BE2C (cell line): ENCODE measurements around the gene MYEOV.

ENCODE experiments used
- DNase-seq: peaks from one replicate; pipeline ENCODE4 v3.0.0-alpha.2; 2020
- H3K27me3 ChIP-seq: fragments of 250-450 bp; sonication (Bioruptor Pico); 2 replicates; pipeline ENCODE4 v1.5.1; 2020; ENCODE audit warnings: mild to moderate bottlenecking
- H3K36me3 ChIP-seq: fragments of 250-450 bp; sonication (Bioruptor Pico); 2 replicates; pipeline ENCODE4 v1.5.1; 2020; ENCODE audit warnings: mild to moderate bottlenecking
- H3K4me1 ChIP-seq: fragments of 250-450 bp; sonication (Bioruptor Pico); 2 replicates; pipeline ENCODE4 v1.5.1; 2020
- H3K4me3 ChIP-seq: 2 replicates; pipeline ENCODE4 v1.5.1; 2011; ENCODE audit warnings: low read depth, low read length
- H3K9me3 ChIP-seq: fragments of 250-450 bp; sonication (Bioruptor Pico); 2 replicates; pipeline ENCODE4 v1.5.1; 2020
- TF ChIP-seq, protein P1 (sequence below): IDR thresholded peaks from 2 replicates; pipeline ENCODE4 v1.5.1; 2012; ENCODE audit warnings: mild to moderate bottlenecking, low read depth, low read length

Gene MYEOV

GRCh38 chr11:69306821-69307220 is 12.9 kb downstream of the MYEOV start:
- H3K4me1 ChIP-seq = peaks cover 2% of the 10 kb centered on the region; the same call in 1 of the 2 replicates
- no peaks in the 10 kb centered on the region for H3K27me3 ChIP-seq
- TF ChIP-seq, protein P1, sequence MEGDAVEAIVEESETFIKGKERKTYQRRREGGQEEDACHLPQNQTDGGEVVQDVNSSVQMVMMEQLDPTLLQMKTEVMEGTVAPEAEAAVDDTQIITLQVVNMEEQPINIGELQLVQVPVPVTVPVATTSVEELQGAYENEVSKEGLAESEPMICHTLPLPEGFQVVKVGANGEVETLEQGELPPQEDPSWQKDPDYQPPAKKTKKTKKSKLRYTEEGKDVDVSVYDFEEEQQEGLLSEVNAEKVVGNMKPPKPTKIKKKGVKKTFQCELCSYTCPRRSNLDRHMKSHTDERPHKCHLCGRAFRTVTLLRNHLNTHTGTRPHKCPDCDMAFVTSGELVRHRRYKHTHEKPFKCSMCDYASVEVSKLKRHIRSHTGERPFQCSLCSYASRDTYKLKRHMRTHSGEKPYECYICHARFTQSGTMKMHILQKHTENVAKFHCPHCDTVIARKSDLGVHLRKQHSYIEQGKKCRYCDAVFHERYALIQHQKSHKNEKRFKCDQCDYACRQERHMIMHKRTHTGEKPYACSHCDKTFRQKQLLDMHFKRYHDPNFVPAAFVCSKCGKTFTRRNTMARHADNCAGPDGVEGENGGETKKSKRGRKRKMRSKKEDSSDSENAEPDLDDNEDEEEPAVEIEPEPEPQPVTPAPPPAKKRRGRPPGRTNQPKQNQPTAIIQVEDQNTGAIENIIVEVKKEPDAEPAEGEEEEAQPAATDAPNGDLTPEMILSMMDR = no peak
- H3K36me3 ChIP-seq = no peaks in the 10 kb centered on the region
- DNase-seq = no peak
- no peak overlapping the region for H3K4me3 ChIP-seq
- no peaks in the 10 kb centered on the region for H3K9me3 ChIP-seq

GRCh38 chr11:69307421-69307820 is 13.5 kb downstream of the MYEOV start:
- no peaks in the 10 kb centered on the region for H3K9me3 ChIP-seq
- H3K4me1 ChIP-seq = no peaks in the 10 kb centered on the region; the same call in 1 of the 2 replicates

DNA sequence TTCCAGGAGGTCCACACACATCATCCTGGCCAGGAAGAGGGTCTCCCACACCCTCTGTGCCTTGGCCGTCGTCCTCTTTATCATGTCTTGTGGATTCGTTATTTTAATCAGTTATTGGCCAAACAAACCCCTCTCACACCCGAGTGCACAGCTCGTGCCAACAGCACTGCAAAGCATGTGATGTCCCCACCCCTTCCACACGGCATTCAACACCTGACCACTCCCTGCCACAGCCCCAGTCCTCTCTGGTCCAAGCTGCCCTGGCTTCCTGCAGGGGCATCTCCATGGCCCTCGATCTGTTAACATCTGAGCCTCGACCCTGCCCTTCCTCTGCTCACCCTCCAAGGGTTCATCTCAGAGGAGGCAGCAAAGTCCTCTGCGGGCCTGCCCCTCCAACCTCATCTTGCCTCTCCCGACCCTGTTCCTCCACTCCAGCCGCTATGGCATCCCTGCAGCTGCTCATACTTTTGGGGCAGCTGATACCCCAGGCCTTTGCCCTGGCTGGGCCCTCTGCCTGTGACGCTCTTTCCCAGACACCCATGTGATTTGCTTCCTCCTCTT is 14.0 kb downstream of the MYEOV start:
- Histone ChIP-seq H3K36me3 (no peaks in the 10 kb centered on the region), H3K9me3 (no peaks in the 10 kb centered on the region), H3K27me3 (no peaks in the 10 kb centered on the region), H3K4me1 (no peaks in the 10 kb centered on the region), H3K4me3 (no peak overlapping the region)
- no peak for DNase-seq
- TF ChIP-seq, protein P1 = no peak

More at GRCh38 chr11:69307421-69307820, 13.5 kb downstream of the MYEOV start:
- TF ChIP-seq, protein P1 = no peak
- Histone ChIP-seq H3K4me3 (no peak overlapping the region), H3K36me3 (no peaks in the 10 kb centered on the region), H3K27me3 (no peaks in the 10 kb centered on the region)
- no peak for DNase-seq

DNA sequence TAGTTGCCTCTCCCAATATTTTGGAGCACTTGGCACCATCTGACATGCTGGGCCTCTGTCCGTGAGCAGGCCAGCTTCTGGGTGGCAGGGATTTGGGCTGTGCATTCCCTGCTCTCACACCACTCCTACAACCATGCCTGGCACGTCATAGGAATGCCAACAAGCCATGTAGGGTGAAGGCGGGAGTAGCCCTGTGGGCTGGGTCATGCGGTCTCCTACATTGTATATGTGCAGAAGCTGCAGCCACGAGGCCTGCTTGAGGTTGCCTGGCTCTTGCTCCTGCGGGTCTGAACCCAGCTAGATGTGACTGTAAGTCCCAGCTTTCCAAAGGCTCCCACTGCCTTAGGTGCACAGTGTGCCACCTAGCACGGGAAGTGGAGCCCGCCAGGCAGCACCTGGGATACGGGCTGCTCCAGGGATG is 14.5 kb downstream of the MYEOV start:
- no peaks in the 10 kb centered on the region for H3K27me3 ChIP-seq
- TF ChIP-seq, protein P1 = no peak
- no peaks in the 10 kb centered on the region for H3K4me1 ChIP-seq
- H3K9me3 ChIP-seq = no peaks in the 10 kb centered on the region
- H3K4me3 ChIP-seq = no peak overlapping the region
- DNase-seq = no peak
- no peaks in the 10 kb centered on the region for H3K36me3 ChIP-seq

DNA sequence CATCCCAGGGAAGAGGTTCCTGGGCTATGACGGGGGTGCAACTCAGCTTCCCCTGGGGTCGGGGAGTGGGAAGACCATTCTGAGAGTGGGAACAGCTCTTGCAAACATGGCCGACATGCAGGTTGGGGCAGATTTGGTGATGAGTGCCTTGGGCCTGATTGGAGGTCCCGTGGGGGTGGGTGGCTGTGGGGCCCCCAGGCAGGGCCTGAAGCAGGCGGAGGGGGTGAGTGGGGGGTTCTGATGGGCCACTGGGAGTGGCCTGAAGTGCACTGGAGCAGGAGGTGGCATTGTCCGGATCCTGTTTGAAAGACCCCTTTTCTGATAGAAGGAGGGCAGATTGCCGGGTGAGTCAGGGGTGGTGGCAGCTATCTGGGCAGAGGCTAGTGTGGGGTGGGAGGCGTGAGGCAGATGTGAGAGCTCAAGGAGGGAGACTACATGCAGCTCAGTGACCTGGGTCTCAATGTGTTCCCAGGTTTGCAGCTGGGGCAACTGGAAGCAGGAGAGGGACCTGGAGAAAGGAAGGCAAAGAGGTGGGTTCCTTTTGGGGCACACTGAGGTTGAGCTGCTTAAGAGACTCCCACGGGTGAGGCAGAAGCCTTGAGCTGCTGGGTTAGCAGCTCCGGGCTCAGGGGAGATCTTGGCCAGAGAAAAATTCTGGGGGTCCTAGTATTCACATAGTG is 15.1 kb downstream of the MYEOV start:
- Histone ChIP-seq H3K9me3 (no peaks in the 10 kb centered on the region), H3K27me3 (no peaks in the 10 kb centered on the region), H3K4me1 (no peaks in the 10 kb centered on the region), H3K4me3 (no peak overlapping the region), H3K36me3 (no peaks in the 10 kb centered on the region)
- DNase-seq = peak; percentile 10
- TF ChIP-seq, protein P1 = no peak

DNA sequence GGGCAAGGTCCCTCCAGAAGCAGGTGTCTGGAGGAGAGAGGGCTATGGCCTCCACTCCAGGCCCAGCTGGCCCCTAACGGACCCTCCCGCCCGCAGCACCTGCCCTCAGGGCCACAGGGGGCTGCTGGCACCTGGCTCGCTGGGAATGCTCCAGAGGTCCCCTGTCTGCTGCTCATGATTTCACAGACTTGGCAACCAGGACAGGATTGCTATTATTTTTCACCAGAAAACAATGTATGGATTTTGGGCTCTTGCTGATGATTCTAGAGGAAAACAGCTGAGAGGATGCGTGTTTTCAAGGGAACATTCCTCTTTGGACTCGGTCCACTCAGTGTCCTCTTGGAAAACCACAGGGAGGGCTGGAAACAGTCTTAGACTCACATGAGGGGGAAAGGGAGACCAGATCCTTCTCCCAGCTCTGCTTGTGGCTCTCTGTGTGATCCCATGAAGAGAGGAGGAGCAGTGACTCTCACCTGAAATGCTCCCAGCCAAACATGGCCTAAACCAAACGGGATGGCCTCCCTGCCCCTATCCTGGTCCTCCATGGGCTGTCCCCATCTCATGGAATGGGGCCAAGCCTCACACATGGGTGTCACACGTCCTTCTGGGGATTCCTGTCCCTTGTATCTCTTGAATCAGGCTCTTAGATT is 15.8 kb downstream of the MYEOV start:
- TF ChIP-seq, protein P1 = no peak

More for the DNA sequence above, 15.8 kb downstream of the MYEOV start:
- Histone ChIP-seq H3K36me3 (no peaks in the 10 kb centered on the region), H3K9me3 (no peaks in the 10 kb centered on the region), H3K27me3 (no peaks in the 10 kb centered on the region), H3K4me3 (no peak overlapping the region), H3K4me1 (no peaks in the 10 kb centered on the region)
- DNase-seq = peak; percentile 7
